Neural progenitor cell (in vitro differentiated cells): ENCODE results near the gene ST6GALNAC2. TPM values are rescaled to one million over a fixed set of nuclear protein-coding genes. Genes with fewer than 3 reads are reported as not detected.
A peak's percentile ranks its signal among the peaks of the same experiment; 100 is the strongest.

Source experiments
- DNase-seq: peaks from one replicate; pipeline ENCODE4 v3.0.0-alpha.2; 2016; ENCODE audit warnings: low spot score
- H2AFZ ChIP-seq: fragments of 200-600 bp; sonication (generic); replicated peaks from 2 replicates; pipeline ENCODE4 v1.6.1; 2016; ENCODE audit warnings: antibody characterized with exemption
- H3F3A ChIP-seq: fragments of 200-600 bp; sonication (generic); 2 replicates; pipeline ENCODE4 v1.6.1; 2016; ENCODE audit warnings: antibody characterized with exemption, low read depth
- H3K27ac ChIP-seq: fragments of 200-600 bp; sonication (generic); 2 replicates; pipeline ENCODE4 v1.5.1; 2016; ENCODE audit warnings: mild to moderate bottlenecking
- H3K27me3 ChIP-seq: fragments of 200-600 bp; sonication (generic); 2 replicates; pipeline ENCODE4 v1.6.1; 2016; ENCODE audit warnings: mild to moderate bottlenecking, moderate library complexity
- H3K36me3 ChIP-seq: fragments of 200-600 bp; sonication (generic); 2 replicates; pipeline ENCODE4 v1.5.1; 2016
- H3K4me1 ChIP-seq: fragments of 200-600 bp; sonication (generic); 2 replicates; pipeline ENCODE4 v1.6.1; 2016; ENCODE audit warnings: mixed run types
- H3K4me2 ChIP-seq: fragments of 200-600 bp; sonication (generic); 2 replicates; pipeline ENCODE4 v1.6.1; 2016
- H3K4me3 ChIP-seq: fragments of 200-600 bp; sonication (generic); 2 replicates; pipeline ENCODE4 v1.5.1; 2016
- H3K79me2 ChIP-seq: fragments of 200-600 bp; sonication (generic); 2 replicates; pipeline ENCODE4 v1.6.1; 2016; ENCODE audit warnings: low read depth
- H3K9ac ChIP-seq: fragments of 200-600 bp; sonication (generic); 2 replicates; pipeline ENCODE4 v1.6.1; 2016
- H3K9me3 ChIP-seq: fragments of 200-600 bp; sonication (generic); 2 replicates; pipeline ENCODE4 v1.5.1; 2016; ENCODE audit warnings: low read depth
- H4K20me1 ChIP-seq: fragments of 200-600 bp; sonication (generic); 2 replicates; pipeline ENCODE4 v1.6.1; 2016; ENCODE audit warnings: low read depth
- H3K27ac Mint-ChIP-seq: 3 replicates; pipeline ENCODE4 v1.8.0; 2021; ENCODE audit warnings: mixed read lengths
- H3K27me3 Mint-ChIP-seq: 2 replicates; pipeline ENCODE4 v1.8.0; 2022; ENCODE audit warnings: low read depth, mild to moderate bottlenecking, inconsistent platforms, moderate library complexity, mixed read lengths; ENCODE audit not compliant: insufficient read depth
- H3K36me3 Mint-ChIP-seq: 3 replicates; pipeline ENCODE4 v1.8.0; 2021; ENCODE audit warnings: mixed read lengths
- H3K4me1 Mint-ChIP-seq: 3 replicates; pipeline ENCODE4 v1.8.0; 2021; ENCODE audit warnings: mixed read lengths
- H3K4me3 Mint-ChIP-seq: 3 replicates; pipeline ENCODE4 v1.8.0; 2021; ENCODE audit warnings: mild to moderate bottlenecking, moderate library complexity, mixed read lengths
- H3K9me3 Mint-ChIP-seq: 3 replicates; pipeline ENCODE4 v1.8.0; 2020; ENCODE audit warnings: mixed read lengths
- EZH2 ChIP-seq: fragments of 200-600 bp; sonication (generic); IDR thresholded peaks from 2 replicates; pipeline ENCODE4 v1.6.1; 2017; ENCODE audit warnings: antibody characterized with exemption, mild to moderate bottlenecking, moderate library complexity
- EZH2phosphoT487 ChIP-seq: fragments of 200-600 bp; sonication (generic); IDR thresholded peaks from 2 replicates; pipeline ENCODE4 v1.6.1; 2017; ENCODE audit warnings: antibody characterized with exemption
- total RNA-seq: library from RNA; depleted of rRNA; stranded (reverse); fragments of >200 nt; gene quantifications from 2 replicates; pipeline ENCODE4 v1.2.3, GENCODE V29; 2015; ENCODE audit warnings: low replicate concordance
- TF ChIP-seq, protein P1 (sequence below): fragments of 200-600 bp; sonication (generic); IDR thresholded peaks from 2 replicates; pipeline ENCODE4 v1.5.1; 2017; ENCODE audit warnings: antibody characterized with exemption, mild to moderate bottlenecking

Gene ST6GALNAC2
- total RNA-seq, 1 donor from 2014 or later = not detected

- peaks cover 32% of the 10 kb centered on the region for H3K27me3 Mint-ChIP-seq
- peaks cover 63% of the 10 kb centered on the region for H3K27me3 ChIP-seq
- DNase-seq = peak; percentile 64
- peak overlapping the region; percentile 82 for H3K4me3 Mint-ChIP-seq
- H3K9me3 Mint-ChIP-seq = no peaks in the 10 kb centered on the region
- TF ChIP-seq, protein P1, sequence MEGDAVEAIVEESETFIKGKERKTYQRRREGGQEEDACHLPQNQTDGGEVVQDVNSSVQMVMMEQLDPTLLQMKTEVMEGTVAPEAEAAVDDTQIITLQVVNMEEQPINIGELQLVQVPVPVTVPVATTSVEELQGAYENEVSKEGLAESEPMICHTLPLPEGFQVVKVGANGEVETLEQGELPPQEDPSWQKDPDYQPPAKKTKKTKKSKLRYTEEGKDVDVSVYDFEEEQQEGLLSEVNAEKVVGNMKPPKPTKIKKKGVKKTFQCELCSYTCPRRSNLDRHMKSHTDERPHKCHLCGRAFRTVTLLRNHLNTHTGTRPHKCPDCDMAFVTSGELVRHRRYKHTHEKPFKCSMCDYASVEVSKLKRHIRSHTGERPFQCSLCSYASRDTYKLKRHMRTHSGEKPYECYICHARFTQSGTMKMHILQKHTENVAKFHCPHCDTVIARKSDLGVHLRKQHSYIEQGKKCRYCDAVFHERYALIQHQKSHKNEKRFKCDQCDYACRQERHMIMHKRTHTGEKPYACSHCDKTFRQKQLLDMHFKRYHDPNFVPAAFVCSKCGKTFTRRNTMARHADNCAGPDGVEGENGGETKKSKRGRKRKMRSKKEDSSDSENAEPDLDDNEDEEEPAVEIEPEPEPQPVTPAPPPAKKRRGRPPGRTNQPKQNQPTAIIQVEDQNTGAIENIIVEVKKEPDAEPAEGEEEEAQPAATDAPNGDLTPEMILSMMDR = no peak
- peak; percentile 67 for TF ChIP-seq EZH2
- TF ChIP-seq EZH2phosphoT487 = peak; percentile 80
- no peaks in the 10 kb centered on the region for H3K36me3 Mint-ChIP-seq
- peaks cover 50% of the 10 kb centered on the region for H3K4me1 Mint-ChIP-seq
- peaks cover 3% of the 10 kb centered on the region for H4K20me1 ChIP-seq
- no peaks in the 10 kb centered on the region for H3K79me2 ChIP-seq
- peak overlapping the region; percentile 85 for H3K4me2 ChIP-seq
- H3K4me1 ChIP-seq = peaks cover 24% of the 10 kb centered on the region
- no peak overlapping the region for H3K9ac ChIP-seq
- peak overlapping the region; percentile 66 for H3K27ac Mint-ChIP-seq
- H3K36me3 ChIP-seq = no peaks in the 10 kb centered on the region
- H3K9me3 ChIP-seq = no peaks in the 10 kb centered on the region
- H2AFZ ChIP-seq = peak overlapping the region; percentile 81
- peak overlapping the region; percentile 50 for H3K4me3 ChIP-seq
- no peak overlapping the region for H3K27ac ChIP-seq
- peaks cover 22% of the 10 kb centered on the region for H3F3A ChIP-seq
These were observed 47.3 kb downstream of the ST6GALNAC2 start for GRCh38 chr17:76538281-76538931.

GRCh38 chr17:76537578-76538280, 47.9 kb downstream of the ST6GALNAC2 start, which contains the start of gene CYGB:
TSS of gene CYGB (minus strand) at chr17:76537709. CDS start at chr17:76537542, 167 bp downstream.
- H3K27ac Mint-ChIP-seq = no peak within 1 kb of the TSS
- no peaks in the 10 kb centered on the region for H3K9me3 Mint-ChIP-seq
- peaks cover 63% of the 10 kb centered on the region for H3K27me3 ChIP-seq
- peaks cover 22% of the 10 kb centered on the region for H3F3A ChIP-seq
- peak within 1 kb of the TSS; percentile 85 for H3K4me2 ChIP-seq
- H2AFZ ChIP-seq = peak within 1 kb of the TSS; percentile 81
- H3K9ac ChIP-seq = no peak within 1 kb of the TSS
- no peaks in the 10 kb centered on the region for H3K36me3 ChIP-seq
- peak within 1 kb of the TSS; percentile 50 for H3K4me3 ChIP-seq
- peaks cover 3% of the 10 kb centered on the region for H4K20me1 ChIP-seq
- no peaks in the 10 kb centered on the region for H3K9me3 ChIP-seq
- H3K27me3 Mint-ChIP-seq = peaks cover 34% of the 10 kb centered on the region
- peak; percentile 77 for TF ChIP-seq EZH2
- TF ChIP-seq EZH2phosphoT487 = peak; percentile 44
- TF ChIP-seq, protein P1 = no peak
- peaks cover 19% of the 10 kb centered on the region for H3K4me1 ChIP-seq
- peak within 1 kb of the TSS; percentile 82 for H3K4me3 Mint-ChIP-seq
- H3K27ac ChIP-seq = no peak within 1 kb of the TSS
- no peaks in the 10 kb centered on the region for H3K79me2 ChIP-seq
- no peaks in the 10 kb centered on the region for H3K36me3 Mint-ChIP-seq
- DNase-seq = peak; percentile 70
- H3K4me1 Mint-ChIP-seq = peaks cover 49% of the 10 kb centered on the region

- Histone ChIP-seq H3K9me3 (no peaks in the 10 kb centered on the region), H3K4me3 (peak overlapping the region; percentile 50), H3K27ac (no peak overlapping the region), H3K4me1 (peaks cover 19% of the 10 kb centered on the region), H2AFZ (peak overlapping the region; percentile 50), H3F3A (peaks cover 22% of the 10 kb centered on the region), H3K27me3 (peaks cover 63% of the 10 kb centered on the region), H4K20me1 (peaks cover 3% of the 10 kb centered on the region), H3K36me3 (no peaks in the 10 kb centered on the region), H3K9ac (no peak overlapping the region), H3K4me2 (peak overlapping the region; percentile 85), H3K79me2 (no peaks in the 10 kb centered on the region)
- DNase-seq = no peak
- H3K4me1 Mint-ChIP-seq = peaks cover 46% of the 10 kb centered on the region
- H3K27me3 Mint-ChIP-seq = peaks cover 36% of the 10 kb centered on the region
- no peaks in the 10 kb centered on the region for H3K9me3 Mint-ChIP-seq
- H3K27ac Mint-ChIP-seq = no peak overlapping the region
- no peak overlapping the region for H3K4me3 Mint-ChIP-seq
- no peaks in the 10 kb centered on the region for H3K36me3 Mint-ChIP-seq
- TF ChIP-seq EZH2phosphoT487 = peak; percentile 83
- TF ChIP-seq, protein P1 = no peak
- TF ChIP-seq EZH2 = peak; percentile 84
These were observed 48.4 kb downstream of the ST6GALNAC2 start for GRCh38 chr17:76537288-76537577.
